ENCODE results near the gene SATB2.

The SATB2 gene

DNA sequence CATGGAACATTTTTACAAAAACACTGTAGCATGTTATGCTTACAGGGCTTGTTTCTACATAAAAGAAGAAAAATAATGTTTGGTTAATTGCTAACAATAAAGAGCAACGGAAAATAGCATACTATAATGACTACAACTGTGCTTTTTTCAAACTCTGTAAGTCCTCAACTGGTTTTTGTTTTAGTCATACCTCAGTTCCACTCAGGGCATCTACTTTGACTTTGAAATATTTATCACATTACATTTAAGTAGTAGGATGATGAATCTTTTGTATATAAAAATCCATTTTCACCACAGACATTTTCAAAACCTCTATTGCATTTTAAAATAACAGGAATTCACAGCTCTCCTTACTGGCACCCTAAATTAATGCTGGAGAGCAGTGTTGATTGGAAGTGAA lies 8.3 kb downstream of the SATB2 start:
- DNase-seq: no peak

DNA sequence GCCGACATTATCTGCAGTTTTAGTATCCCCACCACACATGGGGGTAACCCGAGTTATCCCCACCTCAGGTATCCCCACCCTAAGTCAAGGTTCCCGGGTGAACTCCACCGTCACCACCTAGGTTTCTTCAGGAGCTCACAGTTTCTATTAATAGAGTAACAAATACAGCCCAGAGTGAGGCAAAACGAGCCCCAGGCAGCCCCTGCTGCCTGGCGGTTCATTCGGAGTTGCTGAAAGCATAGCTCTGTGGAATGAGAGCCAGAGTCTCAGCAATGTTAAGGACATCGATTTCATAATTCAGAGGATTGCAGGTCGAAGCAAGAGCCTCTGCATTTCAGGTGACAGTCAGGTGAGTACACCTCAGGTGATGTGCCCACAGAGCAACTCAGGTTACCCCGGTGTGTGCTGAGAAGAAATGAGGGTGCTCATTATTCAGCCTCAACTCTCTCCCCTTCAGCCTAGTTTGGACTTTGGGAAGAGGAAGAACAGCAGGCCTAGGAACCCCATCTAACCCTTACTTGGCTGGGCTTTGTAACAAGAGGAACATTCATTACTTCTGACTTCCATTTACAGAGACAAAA lies 10.7 kb downstream of the SATB2 start:
- DNase-seq: no peak

DNA sequence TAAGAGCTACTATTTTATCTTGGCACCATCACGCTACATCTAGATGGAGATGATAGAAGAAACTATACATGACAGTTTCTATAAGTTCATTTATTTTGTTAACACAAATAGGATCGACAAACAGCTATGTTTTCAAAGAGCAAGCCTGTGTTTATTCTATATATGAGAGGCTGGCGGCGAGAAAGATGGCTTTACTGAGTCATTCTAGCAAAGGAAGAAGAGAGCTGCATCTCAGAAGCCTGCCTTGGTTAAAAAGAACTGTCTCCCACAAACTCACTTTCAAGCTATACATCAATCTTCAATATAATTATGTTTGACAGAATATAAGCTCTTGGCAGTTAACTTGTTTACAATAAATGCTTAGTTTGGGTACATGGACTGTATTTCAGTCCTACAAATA lies 13.0 kb downstream of the SATB2 start:
- no peak for DNase-seq

DNA sequence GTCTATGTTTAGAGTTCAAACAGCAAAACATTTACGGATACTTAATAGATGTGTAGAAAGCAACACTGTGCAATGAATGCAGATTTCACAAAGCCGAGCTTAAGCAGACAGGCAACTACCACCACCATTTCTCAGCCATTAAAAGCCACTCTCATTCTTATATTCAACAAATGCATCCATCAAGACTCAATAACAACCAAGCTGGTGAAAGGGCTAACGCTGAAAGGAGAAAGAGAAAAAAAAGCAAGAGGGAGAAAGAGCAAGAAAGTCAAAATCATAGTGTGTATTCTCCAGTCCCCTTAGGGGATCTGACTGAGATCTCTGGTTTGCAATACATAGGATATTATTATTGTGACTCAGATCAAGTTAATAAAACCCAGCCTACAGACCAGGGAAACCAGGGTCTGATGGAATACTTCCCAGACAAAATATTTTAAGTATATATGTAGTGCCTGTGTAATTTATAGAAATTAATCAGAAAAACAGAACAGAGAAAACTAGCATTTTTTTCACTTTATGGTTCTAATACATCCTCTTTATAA lies 14.1 kb downstream of the SATB2 start:
- no peak for DNase-seq

DNA sequence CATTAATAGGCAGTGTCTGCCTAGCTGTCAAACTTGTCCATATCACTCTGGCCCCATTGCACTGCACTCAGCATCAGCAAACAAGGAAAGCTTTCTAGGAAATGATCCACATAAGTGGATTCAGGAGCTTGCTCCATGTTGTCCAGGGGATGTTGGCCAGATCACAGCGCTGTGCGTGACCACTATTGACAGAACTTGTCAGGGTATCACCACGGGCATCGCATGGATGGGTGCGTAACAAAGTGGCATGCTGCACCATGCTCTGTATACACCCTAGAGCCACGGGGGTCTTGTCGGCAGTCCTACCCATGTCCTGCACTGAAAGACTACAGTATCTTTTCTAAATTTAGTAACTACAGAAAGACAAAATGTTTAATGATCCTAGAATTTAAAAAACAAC lies 15.6 kb downstream of the SATB2 start:
- DNase-seq: no peak

DNA sequence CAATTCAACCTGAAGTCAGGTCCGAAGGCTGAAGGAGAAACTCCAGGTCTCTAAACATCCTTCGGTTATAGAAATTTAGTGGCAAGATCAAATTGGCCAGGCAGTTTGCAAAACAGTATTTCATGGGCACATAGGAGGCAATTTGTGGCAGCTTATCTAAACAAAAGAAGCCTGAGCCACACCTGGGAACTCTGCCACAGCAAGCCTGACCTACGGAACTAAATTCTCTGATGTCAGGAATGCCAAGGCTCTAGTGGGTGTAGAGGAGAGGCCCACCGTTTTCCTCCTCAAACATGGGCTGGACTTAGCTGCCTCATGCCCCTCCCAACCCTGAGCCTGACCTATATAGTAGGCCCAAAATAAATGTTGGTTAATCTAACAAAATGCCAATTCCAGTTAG lies 16.0 kb downstream of the SATB2 start:
- no peak for DNase-seq

DNA sequence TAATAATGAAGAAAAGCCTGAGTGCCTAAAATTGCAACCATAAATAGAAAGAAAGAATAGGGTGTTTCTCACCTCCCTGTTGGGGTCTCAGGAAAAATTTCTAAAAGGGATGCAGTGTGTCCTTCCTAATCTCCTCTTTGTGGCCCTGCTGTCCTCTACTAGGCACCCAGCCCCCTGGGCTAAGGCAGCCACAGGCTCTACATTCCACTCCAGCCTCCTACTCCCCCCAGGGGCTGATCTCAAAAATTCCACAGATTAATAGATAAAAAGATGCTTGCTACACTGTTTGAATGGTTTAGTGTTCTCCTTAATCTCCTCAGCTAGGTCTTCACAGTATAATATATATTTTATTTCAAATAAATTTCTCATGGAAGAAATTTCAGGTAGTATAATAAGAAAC lies 17.6 kb downstream of the SATB2 start:
- no peak for DNase-seq

DNA sequence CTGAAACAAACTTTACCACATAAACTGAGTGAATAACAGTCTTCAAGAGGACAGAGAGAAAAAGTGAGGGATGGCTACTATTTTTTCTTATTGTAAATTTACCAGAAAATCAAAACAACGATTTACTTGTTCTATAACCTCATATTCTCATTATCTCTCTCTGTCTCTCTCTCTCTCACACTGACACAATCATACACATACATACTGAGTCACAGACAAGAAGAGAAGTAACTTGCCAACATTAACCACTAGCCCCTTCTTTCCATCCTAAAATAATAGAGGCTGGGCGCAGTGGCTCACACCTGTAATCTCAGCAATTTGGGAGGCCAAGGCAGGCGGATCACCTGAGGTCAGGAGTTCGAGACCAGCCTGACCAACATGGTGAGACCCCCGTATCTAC lies 18.2 kb downstream of the SATB2 start:
- DNase-seq: no peak

DNA sequence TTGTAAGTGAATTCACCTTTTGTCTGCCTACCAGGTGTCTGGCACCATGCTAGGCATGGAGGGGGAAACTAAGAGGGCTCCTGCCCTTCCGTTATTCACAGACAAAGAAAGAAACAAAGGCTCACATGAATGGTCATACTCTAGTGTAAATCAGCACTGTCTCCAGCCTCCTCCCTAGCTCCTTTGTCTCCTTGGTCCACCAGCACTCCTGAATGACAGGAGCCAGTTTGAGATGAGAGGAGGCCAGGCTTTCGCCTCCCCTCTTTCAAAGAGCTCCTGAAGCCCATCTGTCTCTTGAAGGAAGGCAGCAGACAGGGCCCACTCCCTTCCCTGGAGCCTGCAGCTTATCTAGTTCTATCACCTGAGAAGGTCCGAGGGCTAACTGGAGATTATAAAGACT lies 18.7 kb downstream of the SATB2 start:
- DNase-seq: no peak

DNA sequence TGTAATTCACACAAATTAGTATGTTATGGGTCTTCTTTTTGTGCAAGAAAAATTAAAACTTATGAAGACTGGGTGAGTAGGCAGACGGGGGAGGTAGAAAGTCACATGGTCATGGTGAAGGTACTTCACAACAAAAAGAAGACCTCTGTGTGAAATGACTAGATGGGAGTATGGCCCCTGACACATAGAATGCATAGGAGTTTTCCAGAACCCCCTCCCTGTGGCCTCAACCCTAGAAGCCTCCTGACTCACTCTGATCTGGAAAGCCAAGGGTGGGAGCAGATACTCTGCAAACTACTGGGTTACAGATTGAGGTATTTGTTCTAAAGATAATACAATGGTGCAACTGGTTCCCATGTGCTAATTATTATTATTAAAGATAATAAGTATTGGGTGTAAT lies 23.2 kb downstream of the SATB2 start:
- no peak for DNase-seq

DNA sequence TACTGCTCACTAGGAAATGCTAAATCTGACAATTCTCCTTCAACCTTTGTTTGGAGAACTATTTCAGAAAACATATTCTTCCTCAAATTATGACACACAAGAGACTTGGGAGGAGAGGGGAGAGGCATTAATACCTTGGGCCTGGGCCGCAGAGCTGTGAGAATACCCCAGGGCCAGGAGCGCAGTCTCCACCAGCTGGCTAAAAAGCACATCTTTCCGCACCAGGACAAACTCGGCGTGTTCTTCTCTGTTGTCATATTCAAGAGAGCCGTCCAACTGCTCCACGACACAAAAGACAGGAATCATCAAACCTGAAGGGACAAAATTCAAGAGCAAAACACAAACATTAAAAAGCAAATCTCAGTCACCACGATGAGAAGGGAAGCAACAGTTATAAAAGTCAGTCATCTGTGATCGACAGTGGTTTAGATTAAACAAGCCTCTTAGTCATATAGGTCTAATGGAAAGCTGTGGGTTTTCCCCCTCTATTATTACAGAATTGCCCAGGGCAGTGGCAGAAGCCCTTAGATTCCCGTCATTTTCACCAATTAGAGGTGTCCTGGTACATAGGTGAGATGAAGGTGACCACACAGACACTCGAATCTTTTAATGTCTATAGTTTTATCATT lies 24.4 kb downstream of the SATB2 start:
- DNase-seq: no peak

DNA sequence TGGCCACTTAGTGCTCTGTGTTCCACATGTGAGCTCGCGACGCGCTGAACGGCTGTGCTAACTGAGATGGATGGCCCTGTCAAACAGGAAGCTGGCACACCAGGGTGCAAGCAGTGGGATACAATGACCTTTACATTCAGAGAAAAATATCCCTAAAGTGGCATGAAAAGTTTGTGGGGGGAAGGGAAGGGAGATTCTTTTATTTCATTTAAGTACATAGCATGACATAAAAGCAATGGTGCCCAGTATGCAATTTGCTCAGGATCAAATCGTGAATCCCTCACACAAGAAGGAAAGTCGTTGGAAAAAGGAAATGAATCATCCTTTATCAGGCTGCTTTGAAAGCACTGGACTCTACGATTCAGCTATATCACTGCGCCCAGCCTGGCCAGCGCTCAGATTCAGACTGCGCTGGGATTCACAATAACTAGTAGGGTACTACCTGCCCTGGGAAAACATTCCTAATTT lies 26.0 kb downstream of the SATB2 start:
- no peak for DNase-seq

DNA sequence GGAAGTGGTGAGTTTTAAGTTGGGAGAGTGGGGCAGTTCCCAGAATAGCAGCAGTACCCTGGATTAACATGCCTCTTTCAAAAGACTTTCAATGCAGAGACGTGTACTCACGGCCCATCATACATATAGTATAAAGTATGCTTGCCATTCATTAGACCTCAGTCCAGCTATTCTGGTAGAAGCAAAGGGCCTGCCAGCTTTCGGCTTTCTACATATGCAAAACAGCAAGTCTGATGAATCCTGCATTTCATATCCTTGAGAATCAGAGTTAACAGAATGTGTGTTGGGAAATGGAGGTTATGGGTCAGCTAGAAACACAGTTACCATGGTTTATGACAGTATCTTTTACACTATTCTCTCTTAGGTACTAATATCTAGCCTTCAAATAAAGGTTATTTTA lies 27.5 kb downstream of the SATB2 start:
- DNase-seq: no peak

DNA sequence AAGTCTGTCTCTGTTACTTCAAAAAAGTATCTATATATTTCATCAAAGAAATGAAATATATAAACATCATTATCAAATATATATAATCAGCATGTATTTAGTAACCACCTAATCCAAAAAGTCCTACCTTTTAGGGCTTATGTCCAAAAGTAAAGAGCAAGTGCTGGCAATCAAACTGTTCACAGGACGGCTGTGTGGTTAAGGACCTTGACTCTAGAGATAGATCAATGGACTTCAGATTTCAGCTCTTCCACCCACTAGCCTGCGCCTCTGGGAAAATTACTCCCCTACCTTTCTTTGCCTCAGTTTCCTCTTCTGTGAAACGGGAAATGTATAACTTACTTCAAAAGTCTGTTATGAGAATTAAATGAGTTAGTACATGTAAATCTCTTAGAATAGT lies 29.4 kb downstream of the SATB2 start:
- DNase-seq: no peak

DNA sequence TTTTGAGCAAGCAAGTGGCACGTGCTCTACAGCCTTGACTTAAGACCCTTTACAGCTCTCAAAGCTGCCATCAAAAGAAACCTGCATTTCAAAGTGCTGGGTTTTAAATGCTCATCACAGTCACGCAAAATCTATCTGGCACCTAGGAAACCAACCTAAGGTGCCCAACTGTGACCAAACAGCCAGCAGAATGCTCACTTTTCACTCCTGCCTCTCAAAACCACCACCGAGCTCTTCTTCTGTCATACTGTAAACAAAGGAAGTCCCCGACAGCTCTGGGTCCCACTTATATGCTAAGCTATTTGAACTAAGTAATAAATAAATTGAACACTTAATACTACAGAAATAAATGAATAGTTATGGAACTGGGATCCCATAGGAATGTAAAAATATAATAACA lies 33.6 kb downstream of the SATB2 start:
- no peak for DNase-seq

DNA sequence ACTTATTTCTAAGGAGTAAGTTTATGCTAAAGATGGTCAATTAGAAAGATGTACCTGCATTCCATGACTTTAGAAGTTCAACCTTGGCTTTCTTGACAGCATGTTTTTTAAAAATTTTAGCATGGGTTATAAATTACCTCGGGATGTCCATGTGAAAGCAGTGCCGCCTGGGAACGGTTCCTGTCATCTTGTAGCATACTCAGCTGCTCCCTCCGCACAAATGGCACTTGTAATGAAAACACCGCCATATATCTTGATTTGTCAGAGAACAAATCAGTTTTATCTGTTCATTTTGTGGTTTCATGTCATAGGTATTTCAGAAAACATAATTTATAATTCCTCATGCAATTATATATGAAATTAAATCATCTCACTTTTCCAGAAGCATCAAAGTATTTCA lies 38.3 kb downstream of the SATB2 start:
- no peak for DNase-seq

DNA sequence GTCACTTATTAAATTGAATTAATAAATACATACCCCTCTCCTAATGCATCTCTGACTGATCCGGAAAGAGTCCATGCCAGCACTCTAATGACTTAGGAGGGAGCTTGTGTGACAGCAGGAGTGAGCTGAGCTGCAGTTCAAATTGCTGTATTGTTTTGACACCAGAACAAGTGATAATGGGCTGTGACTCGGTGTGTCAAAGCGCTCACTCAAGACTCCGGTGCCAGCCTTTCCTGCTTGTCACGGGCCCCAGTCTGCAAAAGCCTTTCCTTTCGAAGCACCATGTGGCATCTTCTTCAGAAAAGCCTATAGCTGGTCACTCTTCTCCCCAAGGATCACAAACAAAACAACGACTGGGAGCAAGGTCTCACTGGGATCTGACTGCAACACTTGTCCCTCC lies 43.3 kb downstream of the SATB2 start:
- no peak for DNase-seq

DNA sequence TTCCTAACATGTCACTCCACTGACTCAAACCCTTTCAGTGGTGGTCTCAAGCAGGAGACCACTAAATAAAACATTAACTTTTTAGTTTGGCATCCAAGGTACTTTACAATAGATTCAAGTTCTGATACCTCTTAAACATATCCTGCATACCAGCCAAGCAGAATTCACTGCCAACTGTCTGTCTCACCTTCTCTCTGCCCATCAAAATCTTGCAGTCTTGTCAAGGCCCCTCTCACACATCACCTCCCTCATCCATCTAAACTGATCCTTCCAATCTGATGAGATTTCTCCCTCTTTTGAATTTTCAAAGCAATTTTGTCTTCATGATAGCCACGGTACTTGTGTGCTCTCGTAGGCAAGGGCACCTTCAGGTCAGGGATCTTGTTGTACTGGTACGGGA lies 43.7 kb downstream of the SATB2 start:
- DNase-seq: no peak

DNA sequence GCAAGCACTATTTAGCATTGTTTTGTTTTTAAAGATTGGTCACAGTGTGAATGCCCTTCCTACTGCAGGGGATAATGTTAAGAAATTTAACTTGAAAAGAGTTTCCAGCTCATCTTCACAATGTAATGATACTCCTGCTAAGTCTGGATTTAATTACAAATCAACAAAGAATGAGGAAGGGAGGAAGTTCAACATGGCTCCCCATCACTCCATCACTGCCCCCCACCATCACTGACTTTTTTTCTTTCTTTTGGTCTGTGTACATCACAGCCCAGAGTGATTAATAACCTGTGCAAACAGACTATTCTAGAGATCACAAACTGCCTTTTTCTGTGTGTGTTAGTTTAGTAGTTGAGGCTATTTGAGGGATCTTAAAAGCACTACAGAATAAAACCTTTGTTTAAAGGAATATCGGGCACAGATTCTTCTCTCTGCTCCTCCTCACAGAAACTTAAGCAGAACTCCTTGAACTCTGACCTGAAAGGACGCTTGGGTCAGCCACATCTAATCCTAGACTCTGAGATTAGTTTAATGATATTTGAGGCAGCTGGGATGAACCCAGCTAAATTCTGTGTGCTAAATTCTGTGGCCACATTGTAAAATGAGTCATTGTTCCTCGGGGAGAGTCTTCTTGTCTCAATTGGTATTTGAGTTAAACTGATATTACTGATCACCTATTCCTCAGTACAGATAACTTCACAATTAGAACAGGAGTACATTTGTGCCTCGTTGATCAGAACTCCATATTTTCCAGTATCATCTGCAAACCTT lies 47.8 kb downstream of the SATB2 start:
- no peak for DNase-seq

DNA sequence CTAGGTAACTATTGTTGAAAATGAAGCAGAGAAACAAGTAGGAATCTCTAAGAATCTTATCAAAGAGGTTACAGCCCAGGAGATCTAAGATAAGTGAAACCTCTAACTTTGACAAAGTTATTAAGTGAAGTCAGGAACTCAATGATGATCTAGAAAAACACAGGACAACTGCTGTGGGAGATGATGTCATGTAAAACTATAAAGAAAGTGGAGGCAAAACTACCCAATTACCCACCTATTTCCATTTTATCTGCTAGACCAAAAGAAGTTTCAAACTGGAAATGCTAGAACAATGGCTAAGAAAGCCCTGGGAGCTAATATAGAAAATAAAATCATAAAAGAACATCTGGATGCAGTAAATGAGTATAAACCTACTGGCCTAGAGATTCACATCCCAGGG lies 50.3 kb downstream of the SATB2 start:
- DNase-seq: no peak

DNA sequence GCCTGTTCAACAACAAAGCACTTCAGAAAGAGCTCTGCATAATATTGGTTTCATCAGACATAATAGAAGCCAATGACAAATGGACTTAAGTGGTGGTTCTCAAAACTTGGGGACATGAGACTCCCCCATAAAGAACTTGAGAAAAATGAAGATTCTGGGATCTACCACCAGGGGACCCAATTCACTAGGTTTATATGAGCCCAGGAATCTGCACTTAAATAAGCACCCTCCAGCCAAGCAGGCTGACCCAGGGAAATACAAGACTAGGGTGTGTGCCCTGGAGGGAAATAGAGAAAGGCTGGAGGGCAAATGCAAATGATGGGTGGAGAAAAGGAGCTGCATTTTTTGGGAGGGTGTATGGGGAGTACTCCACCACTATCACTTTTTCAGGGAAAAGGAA lies 52.5 kb downstream of the SATB2 start:
- no peak for DNase-seq

DNA sequence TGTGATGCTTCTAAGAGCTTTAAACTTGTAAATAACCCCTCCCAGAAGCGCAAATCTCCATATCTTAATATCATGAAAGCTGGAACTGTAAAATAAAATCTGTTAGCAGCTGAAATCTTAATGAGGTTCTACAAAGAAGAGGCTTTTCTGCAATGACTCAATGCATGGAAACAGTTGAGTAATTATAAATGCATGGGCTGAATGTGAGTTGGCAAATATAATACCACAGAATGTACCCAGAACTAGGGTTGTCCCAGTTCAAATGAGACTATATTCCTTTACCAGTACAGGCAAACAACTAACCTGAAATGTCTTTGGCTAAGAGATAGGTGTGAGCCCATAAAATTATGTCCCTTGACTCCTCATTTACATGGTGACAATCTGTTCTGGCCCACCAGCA lies 52.9 kb downstream of the SATB2 start:
- no peak for DNase-seq

DNA sequence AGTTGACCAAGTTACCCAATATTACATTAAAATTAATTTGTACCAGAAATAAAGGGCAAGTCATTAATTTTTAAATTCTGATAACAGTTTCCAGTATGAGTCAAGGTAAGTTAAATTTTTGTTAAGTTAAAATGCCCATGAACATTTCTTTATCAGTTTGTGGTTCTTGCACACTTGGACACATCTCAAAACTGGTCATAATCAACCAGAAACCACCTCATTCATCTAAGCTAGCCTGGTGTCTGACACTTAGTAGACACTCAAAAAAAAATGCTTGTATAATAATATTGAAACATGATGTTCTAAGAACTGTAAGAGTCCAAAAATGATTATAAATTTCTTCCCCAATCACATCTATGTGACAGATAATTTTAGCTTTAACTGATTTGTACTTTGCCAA lies 62.4 kb downstream of the SATB2 start:
- no peak for DNase-seq

DNA sequence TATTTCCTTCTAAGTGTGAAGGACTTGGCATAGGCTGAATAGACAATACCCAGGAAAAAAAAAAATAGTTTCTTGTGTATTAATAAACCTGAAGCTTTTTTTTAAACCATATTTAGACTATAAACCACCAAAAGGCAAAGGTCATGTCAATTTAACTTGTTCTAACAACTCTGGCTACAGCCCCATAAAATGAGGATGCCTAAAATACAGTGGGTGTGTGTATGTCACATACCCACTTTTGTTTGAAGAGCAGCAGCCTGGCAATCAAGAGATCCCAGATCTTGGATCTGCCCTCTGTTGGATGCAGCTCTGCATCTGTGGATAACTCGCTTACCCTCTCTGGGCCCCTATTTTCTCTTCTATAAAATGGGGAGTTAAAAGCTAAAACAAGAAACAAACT lies 65.4 kb downstream of the SATB2 start:
- no peak for DNase-seq
